Immature natural killer cell (primary cell): Measurements from ENCODE around the gene ARFRP1. TPM values are rescaled to one million over a fixed set of nuclear protein-coding genes. Genes with fewer than 3 reads are reported as not detected.
A peak's percentile ranks its signal among the peaks of the same experiment; 100 is the strongest.

Source experiments
- DNase-seq, 3 donors: peaks; one replicate each; pipeline ENCODE4 v3.0.0; 2022; ENCODE audit warnings: mixed read lengths in 1 of 3
- H3K27ac Mint-ChIP-seq, 6 donors: one replicate each; pipeline ENCODE4 v1.8.0; 2020; ENCODE audit warnings: mixed read lengths in 6 of 6, mild to moderate bottlenecking in 5 of 6, inconsistent platforms in 4 of 6, moderate library complexity in 3 of 6
- H3K27me3 Mint-ChIP-seq, 3 donors: one replicate each; pipeline ENCODE4 v1.8.0; 2020 to 2021; ENCODE audit warnings: low read depth in 3 of 3, mild to moderate bottlenecking in 3 of 3, mixed read lengths in 3 of 3, moderate library complexity in 3 of 3, inconsistent platforms in 1 of 3
- H3K36me3 Mint-ChIP-seq, 3 donors: one replicate each; pipeline ENCODE4 v1.8.0; 2020; ENCODE audit warnings: mixed read lengths in 3 of 3, inconsistent platforms in 2 of 3, mild to moderate bottlenecking in 2 of 3
- H3K4me1 Mint-ChIP-seq, 2 donors: one replicate each; pipeline ENCODE4 v1.8.0; 2020; ENCODE audit warnings: inconsistent platforms in 2 of 2, mild to moderate bottlenecking in 2 of 2, mixed read lengths in 2 of 2, moderate library complexity in 1 of 2
- H3K4me3 Mint-ChIP-seq, 5 donors: one replicate each; pipeline ENCODE4 v1.8.0; 2020; ENCODE audit warnings: mild to moderate bottlenecking in 5 of 5, mixed read lengths in 5 of 5, inconsistent platforms in 3 of 5, moderate library complexity in 3 of 5
- H3K9me3 Mint-ChIP-seq, 6 donors: one replicate each; pipeline ENCODE4 v1.8.0; 2020; ENCODE audit warnings: mild to moderate bottlenecking in 6 of 6, mixed read lengths in 6 of 6, inconsistent platforms in 4 of 6, moderate library complexity in 3 of 6
- polyA plus RNA-seq, 3 donors: library from polyadenylated mRNA; unstranded; fragments of 300-500 nt; fragmentation: Illumina TruSeq; gene quantifications; one replicate each; pipeline ENCODE4 v1.2.3, GENCODE V29; 2021

Gene ARFRP1
- polyA plus RNA-seq, 3 donors from 2014 or later: 43.0 to 72.7 (median 54.3) TPM

DNA sequence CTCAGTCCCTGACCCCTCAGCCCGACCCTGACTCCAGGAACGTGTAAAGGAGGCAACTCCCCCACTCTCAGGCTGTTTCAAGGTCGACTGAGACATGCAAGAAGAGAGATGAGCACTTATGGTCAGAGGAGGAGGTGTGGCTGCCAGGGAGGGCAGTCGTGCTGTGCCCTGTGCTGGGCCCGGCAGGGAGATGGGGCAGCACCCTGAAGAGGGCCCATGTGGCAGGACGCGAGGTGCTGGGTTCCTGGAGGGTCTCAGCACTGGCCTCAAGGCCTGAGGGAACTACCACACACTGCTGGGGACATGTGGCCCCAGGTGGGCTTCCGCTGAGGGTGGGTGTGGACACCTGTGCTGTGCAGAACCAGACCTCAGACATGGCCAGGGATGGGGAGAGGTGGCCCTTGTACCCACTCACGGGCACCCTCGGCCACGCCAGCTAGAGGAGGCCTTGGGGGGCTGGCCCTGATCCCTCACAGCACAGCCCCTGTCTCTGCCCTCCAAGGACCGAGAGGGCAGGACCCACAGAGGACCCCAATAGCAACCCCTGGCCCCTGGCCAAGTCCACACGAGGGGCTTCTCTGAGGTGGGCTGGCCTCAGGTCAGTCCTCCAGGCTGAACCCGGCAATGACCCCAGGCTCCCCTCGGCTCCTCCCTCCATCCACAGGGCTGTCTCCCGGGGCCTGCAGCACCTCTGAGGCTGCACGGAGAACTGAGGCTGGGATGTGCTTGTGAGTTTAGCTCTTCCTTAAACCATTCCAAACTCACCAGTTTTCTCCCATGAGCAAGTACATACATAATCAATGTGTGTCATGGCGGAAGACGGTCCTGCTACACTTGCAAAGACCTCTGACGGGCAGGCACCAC is 40.5 kb upstream of the ARFRP1 start:
- Mint-ChIP-seq H3K36me3 (peaks cover 0 to 4% (median 0%) of the 10 kb centered on the region in 3 donors), H3K4me3 (no peak overlapping the region), H3K4me1 (peaks cover 10 to 24% of the 10 kb centered on the region in 2 donors), H3K27me3 (peaks cover 0 to 2% (median 0%) of the 10 kb centered on the region in 3 donors), H3K27ac (no peak overlapping the region), H3K9me3 (no peaks in the 10 kb centered on the region)
- no peak for DNase-seq

DNA sequence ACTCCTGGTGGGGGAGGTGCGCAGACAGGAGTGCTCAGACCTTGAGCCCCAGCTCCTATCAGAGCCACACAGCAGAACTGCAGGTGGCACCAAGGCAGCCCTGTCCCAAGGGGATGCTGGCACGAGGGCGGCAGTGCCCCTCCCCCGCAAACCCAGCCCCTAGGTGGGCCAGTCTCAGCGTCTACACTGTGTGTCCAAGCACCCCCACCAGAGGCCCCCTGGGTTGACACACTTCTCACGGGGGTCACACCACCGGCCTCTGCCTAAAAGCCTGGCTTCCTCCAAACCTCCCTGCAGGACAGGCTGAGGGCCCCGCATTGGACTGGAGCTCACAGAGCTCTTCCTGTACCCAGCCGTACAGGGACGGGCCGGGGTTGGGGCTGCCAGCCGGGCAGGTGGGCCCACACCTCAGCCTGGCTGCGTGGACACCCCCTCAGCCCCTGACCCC is 39.9 kb upstream of the ARFRP1 start:
- no peak for DNase-seq
- Mint-ChIP-seq H3K27ac (no peak overlapping the region), H3K36me3 (peaks cover 0 to 4% (median 0%) of the 10 kb centered on the region in 3 donors), H3K4me3 (no peak overlapping the region), H3K27me3 (peaks cover 0 to 2% (median 0%) of the 10 kb centered on the region in 3 donors), H3K9me3 (no peaks in the 10 kb centered on the region), H3K4me1 (peaks cover 10 to 20% of the 10 kb centered on the region in 2 donors)

DNA sequence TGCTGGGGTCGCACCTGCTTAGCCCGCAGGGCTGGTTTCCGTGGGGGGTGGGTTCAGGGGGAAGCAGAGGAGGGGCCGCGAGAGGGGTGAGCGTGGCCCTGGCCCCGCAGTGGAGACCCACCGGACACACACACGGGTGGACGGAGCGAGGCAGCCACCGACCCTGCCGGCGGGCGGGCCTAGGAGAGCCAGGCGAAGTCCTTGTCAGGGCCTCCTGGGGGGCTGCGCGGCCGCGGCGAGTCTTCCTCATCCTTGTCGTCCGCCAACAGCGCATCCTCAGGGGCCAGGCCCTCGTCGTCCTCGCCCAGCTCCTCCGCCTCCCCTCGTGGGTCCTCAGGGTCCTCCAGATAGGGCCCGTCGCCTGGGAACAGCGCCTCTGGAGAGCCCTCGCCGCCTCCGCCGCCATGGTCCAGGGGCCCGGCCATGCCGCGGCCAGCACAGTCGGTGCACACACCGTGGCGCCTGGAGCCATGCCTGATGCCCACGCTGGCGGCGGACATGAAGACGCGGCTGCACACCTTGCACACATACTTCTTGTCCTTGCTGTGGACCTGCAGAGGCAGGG is 39.1 kb upstream of the ARFRP1 start:
- Mint-ChIP-seq H3K27ac (no peak overlapping the region), H3K4me1 (peaks cover 10 to 16% of the 10 kb centered on the region in 2 donors), H3K36me3 (peaks cover 0 to 4% (median 0%) of the 10 kb centered on the region in 3 donors), H3K4me3 (no peak overlapping the region), H3K27me3 (peaks cover 0 to 2% (median 0%) of the 10 kb centered on the region in 3 donors), H3K9me3 (no peaks in the 10 kb centered on the region)
- no peak for DNase-seq

DNA sequence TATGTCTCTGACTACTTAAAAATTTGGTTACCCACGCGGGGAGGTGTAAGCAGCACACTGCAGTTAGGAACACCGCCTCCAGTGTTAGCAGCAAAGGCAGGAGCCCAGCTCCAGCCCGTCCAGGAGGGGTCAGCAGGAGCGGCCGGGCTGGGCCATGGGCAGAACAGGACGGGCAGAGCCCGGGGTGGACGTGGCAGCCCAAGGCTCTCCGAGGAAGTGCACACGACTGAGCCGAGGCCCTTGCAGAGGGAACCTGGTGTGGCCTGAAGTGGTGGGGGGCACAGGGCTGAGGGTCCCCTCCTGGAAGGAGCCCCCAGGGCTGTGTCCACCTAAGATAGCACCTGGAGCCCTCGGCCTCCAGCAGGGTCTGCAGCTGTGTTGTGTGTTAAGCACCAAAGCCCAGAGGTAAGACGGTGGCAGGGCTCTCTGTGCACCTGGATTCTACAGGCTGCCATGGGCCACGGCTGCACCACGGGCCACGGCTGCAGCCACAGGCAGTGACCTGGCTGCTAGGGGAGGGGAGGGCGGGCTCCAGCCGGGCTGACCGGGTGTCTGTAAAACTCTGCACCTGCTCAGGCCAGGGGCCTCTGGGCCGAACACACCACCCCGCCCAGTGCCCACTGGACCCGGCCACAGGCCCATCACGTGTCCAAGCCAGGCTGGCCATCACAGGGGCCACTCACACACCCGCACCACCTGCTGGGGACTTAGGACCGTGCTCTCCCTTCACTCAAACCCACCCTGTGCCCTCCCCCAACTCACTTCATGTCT is 38.4 kb upstream of the ARFRP1 start:
- H3K27ac Mint-ChIP-seq: no peak overlapping the region
- H3K4me1 Mint-ChIP-seq: peaks cover 8 to 14% of the 10 kb centered on the region in 2 donors
- peaks cover 0 to 2% (median 0%) of the 10 kb centered on the region in 3 donors for H3K27me3 Mint-ChIP-seq
- H3K4me3 Mint-ChIP-seq: no peak overlapping the region
- no peaks in the 10 kb centered on the region for H3K9me3 Mint-ChIP-seq
- DNase-seq: no peak
- peaks cover 0 to 4% (median 0%) of the 10 kb centered on the region in 3 donors for H3K36me3 Mint-ChIP-seq

DNA sequence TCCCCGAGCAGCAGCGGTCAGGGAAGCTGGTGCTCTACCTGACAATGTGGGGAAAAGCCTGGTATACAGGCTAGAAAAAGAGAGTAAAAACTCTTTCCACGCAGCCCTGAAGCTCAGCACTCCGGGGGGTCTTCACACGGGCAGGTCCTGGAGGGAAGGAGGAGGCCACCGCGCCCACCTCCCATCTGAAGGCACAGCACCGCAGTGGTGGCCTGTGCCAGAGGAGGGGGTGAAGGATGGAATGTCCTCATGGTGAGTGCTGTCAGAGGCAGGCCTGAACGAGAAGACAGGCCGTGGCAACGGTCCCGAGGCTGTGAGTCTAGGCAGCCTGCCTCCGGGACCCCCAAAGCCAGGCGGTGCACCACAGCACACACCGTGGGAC is 37.6 kb upstream of the ARFRP1 start:
- peaks cover under 1 to 7% of the 10 kb centered on the region in 2 donors for H3K4me1 Mint-ChIP-seq
- H3K9me3 Mint-ChIP-seq: no peaks in the 10 kb centered on the region
- no peak overlapping the region for H3K27ac Mint-ChIP-seq
- H3K27me3 Mint-ChIP-seq: no peaks in the 10 kb centered on the region
- H3K36me3 Mint-ChIP-seq: peaks cover 0 to 4% (median 0%) of the 10 kb centered on the region in 3 donors
- DNase-seq: no peak
- H3K4me3 Mint-ChIP-seq: no peak overlapping the region

DNA sequence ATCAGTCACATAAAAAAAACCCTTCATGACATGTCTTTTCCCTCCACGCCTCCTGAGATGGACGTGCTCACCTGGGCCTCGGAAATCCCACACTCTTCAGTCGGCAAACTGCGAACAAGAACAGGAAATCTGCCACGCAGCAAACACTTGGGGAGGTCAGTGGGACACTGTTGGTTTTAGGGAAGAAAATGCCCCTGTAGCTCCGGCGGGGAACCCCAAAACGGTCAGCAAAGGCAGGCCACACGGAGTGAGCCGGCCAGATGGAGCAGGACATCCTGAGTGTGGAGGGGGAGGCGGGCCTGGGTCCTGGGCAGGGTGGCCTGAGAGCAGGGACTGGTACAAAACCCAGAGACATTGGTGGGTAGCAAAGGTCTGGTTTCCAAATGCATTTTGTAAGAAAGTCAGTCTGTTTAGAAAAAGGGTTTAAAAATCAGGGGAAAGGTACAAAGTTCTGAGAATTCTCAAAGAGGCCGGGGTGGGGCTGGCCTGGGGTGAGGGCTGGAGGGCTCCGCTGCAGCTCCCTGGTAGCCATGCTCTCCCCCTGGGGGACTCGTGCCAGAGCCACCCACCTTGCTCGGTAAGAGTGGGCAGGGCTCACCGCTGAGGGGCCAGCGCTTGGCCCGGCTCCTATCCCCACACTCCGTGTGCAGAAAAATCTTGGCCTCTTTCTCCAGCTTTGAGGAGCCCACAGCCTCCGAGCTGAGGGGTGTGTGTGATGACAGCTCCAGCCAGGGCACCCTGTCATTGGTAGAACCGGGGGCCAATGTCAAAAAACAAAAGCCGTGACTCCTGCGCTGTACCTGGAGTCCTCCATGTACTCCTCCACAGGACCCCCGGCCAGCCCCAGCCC is 37.0 kb upstream of the ARFRP1 start:
- H3K27ac Mint-ChIP-seq: no peak overlapping the region
- no peaks in the 10 kb centered on the region for H3K9me3 Mint-ChIP-seq
- peaks cover 0 to 4% of the 10 kb centered on the region in 2 donors for H3K4me1 Mint-ChIP-seq
- no peak overlapping the region for H3K4me3 Mint-ChIP-seq
- no peak for DNase-seq
- H3K36me3 Mint-ChIP-seq: peaks cover 0 to 4% (median 0%) of the 10 kb centered on the region in 3 donors
- no peaks in the 10 kb centered on the region for H3K27me3 Mint-ChIP-seq

DNA sequence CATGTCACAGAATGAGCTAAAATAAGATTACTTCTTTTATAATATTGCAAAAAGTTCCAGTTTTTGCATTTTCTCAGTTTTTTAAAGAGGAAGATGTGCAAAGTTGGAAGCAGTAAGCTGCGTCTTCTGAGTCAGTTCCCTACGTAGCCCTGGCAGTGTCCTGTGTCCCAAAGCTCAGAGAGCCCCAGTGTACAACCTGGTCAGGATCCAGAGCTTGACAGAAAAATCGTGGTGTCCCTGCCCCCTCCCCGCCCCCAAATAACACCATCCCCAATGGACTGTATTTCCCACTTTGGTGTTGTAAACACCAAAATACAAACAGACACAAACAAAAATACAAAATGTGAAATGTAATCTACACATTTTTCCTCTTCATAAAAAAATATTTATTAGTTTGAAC is 36.4 kb upstream of the ARFRP1 start:
- Mint-ChIP-seq H3K36me3 (peaks cover 0 to 4% (median 0%) of the 10 kb centered on the region in 3 donors), H3K27me3 (no peaks in the 10 kb centered on the region), H3K4me3 (no peak overlapping the region), H3K4me1 (peaks cover 0 to 2% of the 10 kb centered on the region in 2 donors), H3K27ac (no peak overlapping the region), H3K9me3 (no peaks in the 10 kb centered on the region)
- no peak for DNase-seq

DNA sequence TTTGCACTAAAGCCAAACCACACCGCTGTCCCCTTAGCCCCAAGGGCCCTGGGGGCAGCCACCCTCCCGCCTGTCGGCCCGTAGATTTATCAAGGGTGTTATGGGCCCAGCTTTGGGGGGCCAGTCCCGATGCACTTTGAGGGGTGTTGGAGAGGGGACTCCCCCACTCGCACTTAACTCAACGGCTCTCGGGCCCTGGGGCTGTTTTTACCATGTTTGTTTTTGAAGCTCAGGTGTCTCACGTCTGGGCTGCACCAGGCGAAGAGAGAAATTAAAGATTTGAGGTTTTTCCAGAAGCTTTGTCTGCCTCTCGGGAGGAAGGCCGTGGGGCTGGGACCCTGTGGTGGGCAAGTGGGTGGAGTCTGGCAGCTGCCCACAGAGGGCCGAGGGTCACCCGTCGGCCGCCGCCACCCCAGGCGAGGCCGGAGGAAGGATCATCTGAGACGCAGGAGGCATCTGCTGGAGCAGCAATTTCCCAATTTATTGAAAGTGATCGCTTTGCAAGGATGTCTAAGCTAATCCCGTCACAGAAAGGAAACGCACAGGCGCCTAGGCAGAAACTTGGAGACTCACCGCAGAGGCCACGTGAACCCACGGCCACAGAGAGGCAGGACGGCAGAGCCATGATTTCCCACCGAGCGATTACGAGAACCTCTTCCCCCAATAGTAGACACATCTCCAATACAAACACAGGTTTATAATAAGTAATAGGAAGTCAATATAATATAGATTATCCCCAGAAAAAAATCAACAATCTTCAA is 35.6 kb upstream of the ARFRP1 start:
- DNase-seq: no peak
- Mint-ChIP-seq H3K27me3 (no peaks in the 10 kb centered on the region), H3K27ac (no peak overlapping the region), H3K4me1 (peaks cover 0 to 1% of the 10 kb centered on the region in 2 donors), H3K9me3 (no peaks in the 10 kb centered on the region), H3K36me3 (peaks cover 0 to 4% (median 0%) of the 10 kb centered on the region in 3 donors), H3K4me3 (no peak overlapping the region)

DNA sequence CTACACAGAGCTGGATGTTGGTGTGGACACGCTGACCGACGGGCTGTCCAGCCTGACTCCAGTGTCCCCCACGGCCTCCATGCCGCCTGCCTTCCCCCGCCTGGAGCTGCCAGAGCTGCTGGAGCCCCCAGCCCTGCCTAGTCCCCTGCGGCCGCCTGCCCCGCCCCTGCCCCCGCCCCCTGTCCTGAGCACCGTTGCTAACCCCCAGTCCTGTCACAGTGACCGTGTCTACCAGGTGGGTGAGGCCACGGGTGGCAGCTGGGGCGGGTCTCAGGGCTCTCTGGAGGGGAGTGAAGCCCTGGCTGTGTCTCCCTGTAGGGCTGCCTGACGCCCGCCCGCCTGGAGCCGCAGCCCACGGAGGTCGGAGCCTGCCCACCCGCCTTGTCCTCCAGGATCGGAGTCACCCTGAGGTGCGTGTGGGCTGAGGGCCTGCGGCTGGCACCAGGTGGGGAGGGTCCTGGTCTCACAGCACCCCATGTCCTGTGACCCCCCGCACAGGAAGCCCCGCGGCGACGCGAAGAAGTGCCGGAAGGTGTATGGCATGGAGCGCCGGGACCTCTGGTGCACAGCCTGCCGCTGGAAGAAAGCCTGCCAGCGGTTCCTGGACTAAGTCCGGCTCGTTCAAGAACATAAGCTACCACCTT is 34.7 kb upstream of the ARFRP1 start:
- Mint-ChIP-seq H3K36me3 (peaks cover 0 to 4% (median 0%) of the 10 kb centered on the region in 3 donors), H3K9me3 (no peaks in the 10 kb centered on the region), H3K4me1 (peaks cover 0 to 1% of the 10 kb centered on the region in 2 donors), H3K27me3 (no peaks in the 10 kb centered on the region), H3K27ac (no peak overlapping the region), H3K4me3 (no peak overlapping the region)
- no peak for DNase-seq

DNA sequence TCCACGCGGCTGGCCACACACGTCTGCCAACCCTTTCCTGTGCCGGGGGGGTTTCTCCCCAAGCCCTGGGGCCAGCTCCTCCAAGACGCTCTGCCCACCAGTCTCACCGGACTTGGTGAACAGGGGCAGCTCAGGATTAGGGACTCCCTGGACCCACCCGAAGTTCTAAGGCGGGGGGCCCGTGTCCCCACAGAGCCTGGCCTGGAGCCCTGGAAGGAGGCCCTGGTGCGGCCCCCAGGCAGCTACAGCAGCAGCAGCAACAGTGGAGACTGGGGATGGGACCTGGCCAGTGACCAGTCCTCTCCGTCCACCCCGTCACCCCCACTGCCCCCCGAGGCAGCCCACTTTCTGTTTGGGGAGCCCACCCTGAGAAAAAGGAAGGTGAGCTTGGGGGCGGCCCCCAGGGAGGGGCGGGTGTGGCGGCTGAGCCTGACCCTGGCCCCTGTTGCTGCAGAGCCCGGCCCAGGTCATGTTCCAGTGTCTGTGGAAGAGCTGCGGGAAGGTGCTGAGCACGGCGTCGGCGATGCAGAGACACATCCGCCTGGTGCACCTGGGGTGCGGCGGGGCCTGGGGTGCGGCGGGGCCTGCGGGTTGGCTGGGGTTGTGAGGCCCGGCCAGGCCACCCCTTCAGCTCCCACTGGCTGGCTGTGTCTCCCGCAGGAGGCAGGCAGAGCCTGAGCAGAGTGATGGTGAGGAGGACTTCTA is 34.1 kb upstream of the ARFRP1 start:
- Mint-ChIP-seq H3K27ac (no peak overlapping the region), H3K27me3 (no peaks in the 10 kb centered on the region), H3K4me1 (peaks cover 2 to 3% of the 10 kb centered on the region in 2 donors), H3K4me3 (peak overlapping the region in 4 of 5 donors; percentile 35 to 61 (median 48)), H3K9me3 (no peaks in the 10 kb centered on the region), H3K36me3 (peaks cover 0 to 4% (median 0%) of the 10 kb centered on the region in 3 donors)
- no peak for DNase-seq

DNA sequence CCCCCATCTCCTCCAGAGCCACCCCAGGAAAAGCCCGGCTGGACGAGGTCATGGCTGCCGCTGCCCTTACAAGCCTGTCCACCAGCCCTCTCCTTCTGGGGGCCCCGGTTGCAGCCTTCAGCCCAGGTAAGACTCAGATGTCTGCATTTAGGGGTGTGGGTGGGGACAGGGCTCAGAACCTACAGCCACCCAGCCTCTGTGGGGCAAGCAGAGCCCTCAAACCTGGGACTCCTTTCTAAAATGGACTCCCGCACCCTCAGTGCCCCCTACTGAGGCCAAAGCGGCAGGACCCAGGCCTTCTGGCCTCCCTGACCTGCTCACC is 33.5 kb upstream of the ARFRP1 start:
- peaks cover 0 to 4% (median 0%) of the 10 kb centered on the region in 3 donors for H3K36me3 Mint-ChIP-seq
- H3K27ac Mint-ChIP-seq: no peak overlapping the region
- H3K4me3 Mint-ChIP-seq: peak overlapping the region in 4 of 5 donors; percentile 35 to 61 (median 48)
- no peak for DNase-seq
- H3K27me3 Mint-ChIP-seq: peaks cover 0 to 5% (median 3%) of the 10 kb centered on the region in 3 donors
- H3K9me3 Mint-ChIP-seq: no peaks in the 10 kb centered on the region
- H3K4me1 Mint-ChIP-seq: peaks cover 7% of the 10 kb centered on the region in 2 donors
